K562 (cell line): ENCODE results near the gene AK5.

Experiments
- KAT7 ChIP-seq: sonication (generic); formaldehyde crosslinking; IDR thresholded peaks from 2 replicates; pipeline ENCODE4 v1.8.0; 2022; ENCODE audit warnings: missing genetic modification reagents, mild to moderate bottlenecking, borderline replicate concordance
- NONO ChIP-seq, 2 experiments: fragments of 200-400 bp in 1 of 2; fragments of 450-650 bp in 1 of 2; formaldehyde crosslinking in 1 of 2; IDR thresholded peaks; 2 replicates each; pipeline ENCODE4 v1.6.1; 2017; ENCODE audit warnings: low read depth in 2 of 2, mild to moderate bottlenecking in 2 of 2, moderate library complexity in 2 of 2, low read length in 1 of 2
- ZNF232 ChIP-seq: sonication (generic); formaldehyde crosslinking; IDR thresholded peaks from 2 replicates; pipeline ENCODE4 v1.8.0; 2022; ENCODE audit warnings: mild to moderate bottlenecking, missing genetic modification reagents
- TF ChIP-seq, protein P1 (sequence below): IDR thresholded peaks from 3 replicates; pipeline ENCODE4 v1.6.1; 2011; ENCODE audit warnings: borderline replicate concordance, mild to moderate bottlenecking, moderate library complexity; ENCODE audit not compliant: insufficient read length; ENCODE audit errors: extremely low read depth

DNA sequence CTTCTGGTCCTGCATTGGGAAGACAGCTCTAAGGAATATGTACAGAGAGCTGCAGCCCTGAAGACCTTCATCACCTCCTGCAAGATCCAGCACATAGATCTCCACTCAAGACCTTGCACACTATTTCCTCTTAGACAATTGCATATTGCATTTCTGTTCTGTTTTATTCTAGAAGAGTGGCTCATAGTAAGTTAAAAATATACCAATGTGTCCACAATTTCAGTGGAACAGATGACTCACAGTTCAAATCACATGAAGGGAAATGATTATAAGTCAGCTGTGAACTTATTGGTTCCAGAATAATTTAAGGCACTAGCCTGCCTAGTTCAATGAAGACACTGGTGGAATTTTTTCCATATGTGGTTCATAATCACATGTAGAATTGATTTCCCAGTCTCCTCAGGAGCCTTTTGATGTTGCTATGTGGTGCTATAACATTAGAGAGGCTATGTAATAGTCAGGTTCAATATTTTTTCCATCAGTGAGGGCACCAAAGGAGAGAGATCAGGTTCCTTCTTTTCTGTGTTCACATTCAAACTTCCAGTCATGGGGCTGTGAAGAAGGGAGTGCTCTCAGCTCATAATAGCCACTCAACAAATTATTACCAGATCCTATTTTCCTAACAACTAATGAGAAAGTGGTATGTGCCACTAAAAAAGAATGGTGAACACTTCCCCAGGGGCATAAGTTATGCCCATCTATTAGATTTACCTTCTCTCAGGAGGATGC is 9.8 kb upstream of the AK5 start:
- TF ChIP-seq ZNF232 (no peak), KAT7 (CRISPR knock-in tag) (no peak), NONO (IDR thresholded peaks at IDR 0.05; ENCODE audit: low read depth in 2 of 2, low read length in 1 of 2) (no peak)
- TF ChIP-seq, protein P1, sequence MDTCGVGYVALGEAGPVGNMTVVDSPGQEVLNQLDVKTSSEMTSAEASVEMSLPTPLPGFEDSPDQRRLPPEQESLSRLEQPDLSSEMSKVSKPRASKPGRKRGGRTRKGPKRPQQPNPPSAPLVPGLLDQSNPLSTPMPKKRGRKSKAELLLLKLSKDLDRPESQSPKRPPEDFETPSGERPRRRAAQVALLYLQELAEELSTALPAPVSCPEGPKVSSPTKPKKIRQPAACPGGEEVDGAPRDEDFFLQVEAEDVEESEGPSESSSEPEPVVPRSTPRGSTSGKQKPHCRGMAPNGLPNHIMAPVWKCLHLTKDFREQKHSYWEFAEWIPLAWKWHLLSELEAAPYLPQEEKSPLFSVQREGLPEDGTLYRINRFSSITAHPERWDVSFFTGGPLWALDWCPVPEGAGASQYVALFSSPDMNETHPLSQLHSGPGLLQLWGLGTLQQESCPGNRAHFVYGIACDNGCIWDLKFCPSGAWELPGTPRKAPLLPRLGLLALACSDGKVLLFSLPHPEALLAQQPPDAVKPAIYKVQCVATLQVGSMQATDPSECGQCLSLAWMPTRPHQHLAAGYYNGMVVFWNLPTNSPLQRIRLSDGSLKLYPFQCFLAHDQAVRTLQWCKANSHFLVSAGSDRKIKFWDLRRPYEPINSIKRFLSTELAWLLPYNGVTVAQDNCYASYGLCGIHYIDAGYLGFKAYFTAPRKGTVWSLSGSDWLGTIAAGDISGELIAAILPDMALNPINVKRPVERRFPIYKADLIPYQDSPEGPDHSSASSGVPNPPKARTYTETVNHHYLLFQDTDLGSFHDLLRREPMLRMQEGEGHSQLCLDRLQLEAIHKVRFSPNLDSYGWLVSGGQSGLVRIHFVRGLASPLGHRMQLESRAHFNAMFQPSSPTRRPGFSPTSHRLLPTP, result no peak
